Smooth muscle cell of the brain vasculature (primary cell): ENCODE measurements around the gene C2CD4A.

ENCODE experiments used
- DNase-seq: peaks from one replicate; pipeline ENCODE4 v3.0.0-alpha.2; 2012; ENCODE audit warnings: low read depth, low spot score

Gene C2CD4A

GRCh38 chr15:62059816-62060112, 7.0 kb upstream of the C2CD4A start:
- DNase-seq = no peak

GRCh38 chr15:62060113-62060895, 6.5 kb upstream of the C2CD4A start, which contains the start of gene VPS13C:
Gene VPS13C (minus strand): TSS chr15:62060447. CDS start chr15:62060374, 73 bp downstream.
- DNase-seq = peak; percentile 79

DNA sequence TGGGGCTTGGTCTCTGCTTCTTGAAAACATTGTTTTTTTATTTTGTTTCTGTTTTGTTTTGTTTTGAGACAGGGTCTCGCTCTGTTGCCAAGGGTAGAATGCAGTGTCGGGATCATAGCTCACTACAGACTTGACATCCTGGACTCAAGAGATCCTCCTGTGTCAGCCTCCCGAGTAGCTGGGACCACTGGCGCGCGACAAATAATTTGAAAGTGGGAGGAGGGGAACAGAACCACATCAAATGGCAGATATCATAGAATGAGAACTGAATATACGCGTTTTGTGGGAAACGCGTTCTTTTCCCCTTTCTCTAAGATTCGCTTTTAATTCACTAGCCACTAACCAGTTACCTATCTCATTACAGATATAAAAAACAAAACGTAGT, 5.9 kb upstream of the C2CD4A start:
- DNase-seq = no peak

DNA sequence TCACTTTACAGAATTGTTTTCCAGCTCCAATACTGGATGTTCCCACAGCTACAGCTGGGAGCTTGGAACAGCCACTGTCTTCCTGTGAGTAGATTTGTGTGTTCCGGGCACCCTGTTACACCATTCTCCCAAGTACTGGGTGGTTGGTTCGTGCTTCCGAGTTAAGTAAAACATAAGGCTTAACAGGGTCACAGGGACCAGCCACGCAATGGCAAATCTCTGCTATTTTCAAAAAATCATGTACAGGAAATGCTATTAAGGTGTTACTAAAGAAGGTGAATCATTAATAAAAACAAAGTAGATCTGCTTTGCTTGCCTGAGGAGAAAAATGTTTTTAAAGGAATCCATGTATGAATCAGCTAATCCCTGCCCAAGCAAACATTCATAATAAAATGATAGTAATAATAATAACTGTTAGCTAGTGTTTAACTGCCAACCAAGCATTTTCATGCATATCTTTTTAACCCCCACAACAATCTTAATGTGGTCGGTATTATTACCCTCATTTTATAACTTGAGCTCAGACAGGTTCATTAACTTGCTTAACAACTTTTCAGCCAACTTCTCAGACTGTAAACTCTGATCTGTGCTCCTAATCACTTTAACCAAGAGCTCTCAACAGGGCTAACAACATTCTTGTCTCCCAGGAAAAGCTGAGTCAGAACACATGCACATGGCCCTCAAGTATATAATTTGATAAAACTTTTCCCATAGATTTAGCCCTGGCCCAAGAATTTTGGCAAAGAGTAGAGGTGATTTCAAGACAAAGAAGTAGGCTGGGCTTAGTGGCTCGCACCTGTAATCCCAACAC, 2.7 kb upstream of the C2CD4A start:
- DNase-seq = no peak

- no peak for DNase-seq
Measured at GRCh38 chr15:62067448-62068044, 769 bp downstream of the C2CD4A start.

DNA sequence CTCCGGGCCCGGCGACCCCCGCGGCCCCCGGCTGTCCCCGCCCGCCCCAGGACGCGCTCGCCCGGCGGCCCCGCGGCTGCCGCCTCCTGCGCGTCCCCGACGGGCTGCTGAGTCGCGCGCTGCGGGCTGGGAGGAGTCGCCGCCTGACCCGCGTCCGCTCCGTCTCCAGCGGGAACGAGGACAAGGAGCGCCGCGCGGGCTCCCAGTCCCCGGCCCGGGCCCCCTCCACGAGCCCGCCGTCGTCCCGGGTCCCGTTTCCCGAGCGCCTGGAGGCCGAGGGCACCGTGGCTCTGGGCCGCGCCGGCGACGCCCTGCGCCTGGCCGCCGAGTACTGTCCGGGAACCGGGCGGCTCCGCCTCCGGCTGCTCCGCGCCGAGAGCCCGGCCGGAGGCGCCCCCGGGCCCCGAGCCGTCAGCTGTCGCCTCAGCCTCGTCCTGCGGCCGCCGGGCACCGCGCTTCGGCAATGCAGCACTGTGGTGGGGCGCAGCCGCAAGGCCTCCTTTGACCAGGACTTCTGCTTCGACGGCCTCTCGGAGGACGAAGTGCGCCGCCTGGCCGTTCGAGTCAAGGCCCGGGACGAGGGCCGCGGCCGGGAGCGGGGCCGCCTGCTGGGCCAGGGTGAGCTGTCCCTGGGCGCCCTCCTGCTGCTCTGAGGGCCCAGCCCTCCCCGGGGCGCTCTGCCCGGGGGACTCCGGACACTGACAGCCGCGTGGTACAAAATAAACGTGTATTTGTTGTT, 1.5 kb downstream of the C2CD4A start:
- DNase-seq = no peak

GRCh38 chr15:62068810-62069167, 2.0 kb downstream of the C2CD4A start:
- DNase-seq = no peak

- DNase-seq = no peak
Measured at GRCh38 chr15:62069551-62069950, 2.8 kb downstream of the C2CD4A start.

DNA sequence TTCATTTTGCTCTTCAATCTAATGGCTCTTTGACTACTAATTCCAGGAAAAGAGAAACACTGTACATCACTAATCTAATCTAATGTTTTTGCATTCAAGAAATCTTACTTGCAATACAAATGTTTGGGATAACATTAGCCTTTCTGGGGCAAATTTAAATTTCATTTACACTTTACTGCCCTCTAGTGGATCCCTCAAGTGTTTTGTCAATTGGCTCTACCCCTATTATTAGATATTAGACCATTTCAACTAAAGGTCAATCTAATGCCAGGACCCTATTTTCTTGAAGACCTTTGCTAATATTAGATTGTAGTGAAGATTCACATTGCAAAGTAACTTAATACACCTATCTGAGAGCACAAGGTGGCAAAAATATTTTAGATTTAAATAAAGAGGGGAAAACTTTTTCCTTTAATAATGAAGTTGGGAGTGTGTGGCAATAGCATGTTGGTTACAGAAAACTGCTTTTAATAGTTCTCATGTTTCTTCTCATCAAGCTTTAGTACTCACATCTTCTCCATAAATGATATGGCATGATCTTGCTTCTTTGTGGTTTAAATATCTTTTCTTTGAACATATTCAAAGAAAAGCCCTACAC, 5.0 kb downstream of the C2CD4A start:
- no peak for DNase-seq

- DNase-seq = no peak
Measured at GRCh38 chr15:62075595-62076277, 9.0 kb downstream of the C2CD4A start.

- no peak for DNase-seq
Measured at GRCh38 chr15:62079594-62079993, 12.8 kb downstream of the C2CD4A start.

DNA sequence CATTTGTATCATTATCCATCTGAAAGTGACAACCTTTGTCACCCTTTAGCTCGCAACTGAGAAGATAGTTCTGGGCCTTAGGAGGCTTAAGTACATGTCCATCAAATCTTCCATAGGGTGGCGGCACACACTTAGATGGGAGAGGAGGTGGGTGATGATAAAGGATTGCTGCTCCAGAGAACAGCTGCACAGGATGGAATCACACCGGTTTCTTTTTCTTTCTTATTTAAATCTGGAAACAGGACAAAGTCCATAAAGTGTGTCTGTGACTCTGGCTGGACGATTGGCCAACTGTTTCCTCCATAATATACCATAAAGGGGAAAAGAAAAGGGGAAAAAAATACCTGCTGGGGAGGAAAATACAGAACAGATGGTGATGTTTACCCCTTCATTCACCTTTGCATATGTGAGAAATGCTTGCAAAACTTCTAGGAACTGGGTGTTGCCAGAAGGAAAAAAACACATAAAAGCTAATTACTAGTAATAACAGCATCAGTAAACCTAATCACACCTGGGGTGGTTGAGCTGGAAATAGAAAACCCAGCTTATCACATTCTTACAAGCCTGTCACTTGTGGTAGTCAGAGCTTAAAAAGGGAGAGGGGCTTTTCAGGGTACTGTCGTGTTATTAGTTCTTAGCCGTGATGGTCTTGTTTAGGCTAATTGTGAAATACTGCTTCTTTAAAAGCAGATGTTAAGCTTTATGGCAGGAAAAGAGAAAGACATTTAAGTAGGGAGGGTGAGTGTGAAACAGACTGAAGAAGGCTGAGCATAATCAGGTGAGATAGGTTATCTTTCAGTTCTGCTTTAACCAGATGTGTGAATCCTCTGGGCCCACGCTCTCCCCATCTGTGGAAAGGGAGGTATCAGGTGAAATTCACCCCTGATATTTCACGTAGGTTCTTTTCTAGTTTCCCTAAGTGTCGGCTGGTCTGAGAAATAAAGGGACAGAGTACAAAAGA, 16.7 kb downstream of the C2CD4A start:
- no peak for DNase-seq

- no peak for DNase-seq
Measured at GRCh38 chr15:62085740-62086139, 19.0 kb downstream of the C2CD4A start.

DNA sequence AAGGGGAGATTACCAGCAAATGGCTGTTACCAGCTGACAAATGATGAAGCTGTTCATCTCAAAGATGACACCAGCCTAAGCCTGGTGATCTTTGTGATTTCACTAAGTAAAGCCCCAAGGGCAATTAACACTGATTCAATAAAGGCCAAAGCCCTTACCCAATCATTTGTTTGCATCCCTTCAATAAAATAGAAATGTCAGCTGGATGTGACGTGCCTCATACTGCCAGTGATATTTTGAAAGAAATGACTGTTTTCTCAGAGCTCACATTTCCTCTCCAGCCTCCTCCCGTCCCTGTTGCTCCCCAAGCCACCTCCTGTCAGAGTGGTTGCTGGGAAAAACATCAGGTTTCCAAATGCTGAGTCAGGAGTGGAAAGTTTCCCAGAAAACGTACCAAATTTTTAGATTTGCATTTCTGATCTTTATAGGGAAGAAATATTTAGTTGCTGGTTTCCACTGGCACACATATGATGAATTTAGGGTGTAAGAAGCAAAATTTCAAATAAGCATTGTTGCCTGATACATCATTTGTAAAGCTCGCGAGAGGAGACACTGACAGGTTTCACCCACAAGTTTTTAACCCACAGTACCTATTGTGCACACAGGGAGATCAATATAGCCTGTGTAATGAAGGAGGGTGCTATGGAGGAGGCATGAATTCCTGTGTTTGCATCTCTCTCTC, 21.0 kb downstream of the C2CD4A start:
- no peak for DNase-seq

GRCh38 chr15:62088353-62088693, 21.5 kb downstream of the C2CD4A start:
- no peak for DNase-seq

- DNase-seq = no peak
Measured at GRCh38 chr15:62089616-62090015, 22.8 kb downstream of the C2CD4A start.

GRCh38 chr15:62090988-62091387, 24.2 kb downstream of the C2CD4A start:
- no peak for DNase-seq

DNA sequence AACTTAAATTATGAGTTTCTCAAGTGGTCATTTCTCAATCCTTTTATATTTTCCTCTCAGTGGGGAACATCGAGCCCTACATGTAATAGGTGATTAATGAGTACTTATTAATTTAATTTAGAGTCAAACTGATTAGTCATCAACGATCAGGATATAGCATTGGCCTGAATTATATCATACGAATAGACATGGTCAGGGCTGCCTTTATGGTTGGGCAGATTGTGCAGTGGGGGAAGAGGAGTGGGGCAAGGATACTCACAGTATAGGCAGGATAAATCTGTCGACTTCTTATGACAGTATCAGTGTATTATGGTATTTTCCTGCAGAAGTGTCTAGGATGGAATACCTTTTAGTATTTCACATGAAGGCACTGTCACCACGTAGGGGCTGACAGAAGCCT, 27.0 kb downstream of the C2CD4A start:
- DNase-seq = no peak

- no peak for DNase-seq
Measured at GRCh38 chr15:62094388-62094787, 27.6 kb downstream of the C2CD4A start.
